ENCODE results near the gene ATM. TPM values are rescaled to one million over a fixed set of nuclear protein-coding genes. Genes with fewer than 3 reads are reported as not detected.

The ATM gene
- total RNA-seq, 2 experiments from 2014 or later, result 125 to 159 TPM

DNA sequence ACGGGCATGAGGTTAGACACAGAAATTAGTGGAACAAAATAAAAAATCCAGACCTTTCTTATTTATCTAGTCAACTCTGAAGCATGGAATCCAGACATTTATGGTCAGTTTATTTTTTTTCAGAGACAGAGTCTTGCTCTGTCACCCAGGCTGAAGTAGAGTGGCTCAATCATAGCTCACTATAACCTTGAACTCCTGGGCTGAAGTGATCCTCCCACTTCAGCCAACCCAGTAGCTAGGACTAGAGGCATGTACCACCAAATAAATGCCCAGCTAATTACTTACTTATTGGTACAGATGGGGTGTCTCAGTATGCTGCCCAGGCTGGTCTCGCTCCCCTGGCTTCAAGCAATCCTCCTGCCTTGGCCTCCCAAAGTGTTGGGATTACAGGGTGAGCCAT, 9.1 kb upstream of the ATM start:
- CTCF ChIA-PET (ENCODE audit: unreplicated experiment), result no interaction called here

DNA sequence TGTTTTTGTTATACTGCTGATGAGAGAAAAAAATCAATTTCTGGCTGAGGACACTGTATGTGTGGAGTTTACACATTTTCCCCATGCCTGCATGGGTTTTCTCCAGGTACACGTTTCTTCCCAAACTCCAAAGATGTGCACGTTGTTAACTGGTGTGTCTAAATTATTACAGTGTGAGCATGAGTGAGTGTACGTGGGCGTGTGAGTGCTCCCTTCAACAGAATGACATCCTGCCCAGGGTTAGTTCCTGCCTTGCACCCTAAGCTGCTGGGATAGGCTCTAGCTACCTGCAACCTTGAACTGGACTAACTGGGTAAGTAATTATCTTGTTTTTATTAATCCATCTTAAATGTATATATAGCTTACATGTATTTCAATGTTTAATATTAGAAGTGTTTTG, 5.9 kb upstream of the ATM start:
- intact Hi-C loops (cut with micrococcal nuclease; ENCODE audit: unreplicated experiment), result no loop called here
- CTCF ChIA-PET (ENCODE audit: unreplicated experiment), result no interaction called here

More for the DNA sequence above, 9.1 kb upstream of the ATM start:
- H2AFZ ChIP-seq (ENCODE audit: low read length), result no peak overlapping the region
- intact Hi-C loops (cut with micrococcal nuclease; ENCODE audit: unreplicated experiment), result no loop called here
- H3K27ac ChIP-seq (ENCODE audit: low read depth, low read length, poor library complexity, severe bottlenecking), result no peak overlapping the region
- peaks cover 18% of the 10 kb centered on the region; the same call in 1 of the 2 replicates for H3K9me3 ChIP-seq (ENCODE audit: low read length)
- no peaks in the 10 kb centered on the region for H3K9me2 ChIP-seq (ENCODE audit: insufficient read depth, low read length)
- BruUV-seq (replicated peaks), result no TSS peak
- H3K4me2 ChIP-seq (ENCODE audit: low read length), result no peak overlapping the region
- no peak for DNase-seq (ENCODE audit: low spot score)
- H3K36me3 ChIP-seq (ENCODE audit: insufficient read depth, low read length), result peaks cover 88% of the 10 kb centered on the region
- TF ChIP-seq EZH2phosphoT487 (IDR thresholded peaks at IDR 0.05; ENCODE audit: borderline replicate concordance, low read depth, low read length), result no peak
- TF ChIP-seq, protein P1, sequence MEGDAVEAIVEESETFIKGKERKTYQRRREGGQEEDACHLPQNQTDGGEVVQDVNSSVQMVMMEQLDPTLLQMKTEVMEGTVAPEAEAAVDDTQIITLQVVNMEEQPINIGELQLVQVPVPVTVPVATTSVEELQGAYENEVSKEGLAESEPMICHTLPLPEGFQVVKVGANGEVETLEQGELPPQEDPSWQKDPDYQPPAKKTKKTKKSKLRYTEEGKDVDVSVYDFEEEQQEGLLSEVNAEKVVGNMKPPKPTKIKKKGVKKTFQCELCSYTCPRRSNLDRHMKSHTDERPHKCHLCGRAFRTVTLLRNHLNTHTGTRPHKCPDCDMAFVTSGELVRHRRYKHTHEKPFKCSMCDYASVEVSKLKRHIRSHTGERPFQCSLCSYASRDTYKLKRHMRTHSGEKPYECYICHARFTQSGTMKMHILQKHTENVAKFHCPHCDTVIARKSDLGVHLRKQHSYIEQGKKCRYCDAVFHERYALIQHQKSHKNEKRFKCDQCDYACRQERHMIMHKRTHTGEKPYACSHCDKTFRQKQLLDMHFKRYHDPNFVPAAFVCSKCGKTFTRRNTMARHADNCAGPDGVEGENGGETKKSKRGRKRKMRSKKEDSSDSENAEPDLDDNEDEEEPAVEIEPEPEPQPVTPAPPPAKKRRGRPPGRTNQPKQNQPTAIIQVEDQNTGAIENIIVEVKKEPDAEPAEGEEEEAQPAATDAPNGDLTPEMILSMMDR (conservative IDR thresholded peaks at IDR 0.05; ENCODE audit: low read length), result no peak
- H3K79me2 ChIP-seq (ENCODE audit: insufficient read depth, low read depth, low read length), result peaks cover 93% of the 10 kb centered on the region
- H4K20me1 ChIP-seq (ENCODE audit: insufficient read depth, low read length), result 0 out of 2 replicates have a peak, but pooled peaks cover 9% of the 10 kb centered on the region
- POLR2A ChIA-PET, result interaction anchor here (1.1 to 1.3 kb wide), 2 partner anchors 9 to 23 kb away, joined by 3 to 4 read pairs; partner anchors contain the start of genes ATM and NPAT
- H3K4me3 ChIP-seq (ENCODE audit: low read depth, low read length, poor library complexity, severe bottlenecking), result no peak overlapping the region
- H3K4me1 ChIP-seq (ENCODE audit: insufficient read depth, low read length, poor library complexity, severe bottlenecking), result peaks cover 3% of the 10 kb centered on the region

DNA sequence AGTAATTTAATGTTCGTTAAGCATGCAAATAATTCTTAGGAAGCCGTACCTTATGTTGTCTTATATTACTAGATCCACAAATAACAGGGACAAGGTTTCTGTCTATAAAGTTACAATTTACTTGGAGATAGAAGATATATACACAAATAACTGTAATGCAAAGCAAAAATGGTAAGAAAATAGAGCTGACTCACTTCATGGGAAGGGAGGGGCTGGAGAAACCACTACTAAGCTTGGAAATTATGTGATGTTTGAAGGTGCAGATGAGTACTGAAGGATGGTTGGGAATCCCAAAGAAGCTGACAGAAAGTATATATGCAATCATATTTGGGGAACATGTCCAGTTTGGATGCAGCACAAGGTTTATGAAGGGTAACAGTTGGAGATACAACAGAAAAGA, 4.4 kb upstream of the ATM start:
- peaks cover 25% of the 10 kb centered on the region for H3K4me1 ChIP-seq (ENCODE audit: insufficient read depth, low read length, poor library complexity, severe bottlenecking)
- H3K79me2 ChIP-seq (ENCODE audit: insufficient read depth, low read depth, low read length), result peaks cover 91% of the 10 kb centered on the region
- no peak overlapping the region for H3K27ac ChIP-seq (ENCODE audit: low read depth, low read length, poor library complexity, severe bottlenecking)
- ChIA-PET POLR2A (interaction anchor here (0.6 to 1.0 kb wide), 3 partner anchors 30 to 98 kb away, joined by 3 to 4 read pairs (median 3); no protein-coding TSS in a partner anchor), CTCF (ENCODE audit: unreplicated experiment) (no interaction called here)
- H3K9me2 ChIP-seq (ENCODE audit: insufficient read depth, low read length), result no peaks in the 10 kb centered on the region
- peaks cover 38% of the 10 kb centered on the region for H4K20me1 ChIP-seq (ENCODE audit: insufficient read depth, low read length)
- TF ChIP-seq, protein P1 (conservative IDR thresholded peaks at IDR 0.05; ENCODE audit: low read length), result no peak
- TF ChIP-seq EZH2phosphoT487 (IDR thresholded peaks at IDR 0.05; ENCODE audit: borderline replicate concordance, low read depth, low read length), result no peak
- intact Hi-C loops (cut with micrococcal nuclease; ENCODE audit: unreplicated experiment), result no loop called here
- no peak overlapping the region for H3K4me3 ChIP-seq (ENCODE audit: low read depth, low read length, poor library complexity, severe bottlenecking)
- H3K4me2 ChIP-seq (ENCODE audit: low read length), result 0 out of 2 replicates have a peak overlapping the region, but pooled peaks have one; percentile 96
- no peak overlapping the region for H2AFZ ChIP-seq (ENCODE audit: low read length)
- no TSS peak for BruUV-seq (replicated peaks)
- DNase-seq (ENCODE audit: low spot score), result no peak
- no peaks in the 10 kb centered on the region for H3K9me3 ChIP-seq (ENCODE audit: low read length)
- H3K36me3 ChIP-seq (ENCODE audit: insufficient read depth, low read length), result peaks cover 65% of the 10 kb centered on the region

More for the DNA sequence above, 5.9 kb upstream of the ATM start:
- no peak for DNase-seq (ENCODE audit: low spot score)
- Histone ChIP-seq H4K20me1 (ENCODE audit: insufficient read depth, low read length) (peaks cover 38% of the 10 kb centered on the region), H3K79me2 (ENCODE audit: insufficient read depth, low read depth, low read length) (peaks cover 97% of the 10 kb centered on the region), H3K4me3 (ENCODE audit: low read depth, low read length, poor library complexity, severe bottlenecking) (no peak overlapping the region), H3K27ac (ENCODE audit: low read depth, low read length, poor library complexity, severe bottlenecking) (no peak overlapping the region), H3K4me1 (ENCODE audit: insufficient read depth, low read length, poor library complexity, severe bottlenecking) (peaks cover 25% of the 10 kb centered on the region), H3K9me3 (ENCODE audit: low read length) (no peaks in the 10 kb centered on the region), H2AFZ (ENCODE audit: low read length) (no peak overlapping the region), H3K4me2 (ENCODE audit: low read length) (no peak overlapping the region), H3K9me2 (ENCODE audit: insufficient read depth, low read length) (no peaks in the 10 kb centered on the region), H3K36me3 (ENCODE audit: insufficient read depth, low read length) (peaks cover 80% of the 10 kb centered on the region)
- no TSS peak for BruUV-seq (replicated peaks)
- POLR2A ChIA-PET, result interaction anchor here (0.5 to 0.8 kb wide), 4 partner anchors 30 to 1011 kb away, joined by 3 to 4 read pairs (median 4); no protein-coding TSS in a partner anchor
- no peak for TF ChIP-seq EZH2phosphoT487 (IDR thresholded peaks at IDR 0.05; ENCODE audit: borderline replicate concordance, low read depth, low read length)
- TF ChIP-seq, protein P1 (conservative IDR thresholded peaks at IDR 0.05; ENCODE audit: low read length), result no peak

Measured in OCI-LY7 (cell line).